GM19324 (cell line): ENCODE data around the gene HESX1.

Experiments
- ATAC-seq: cut with Tn5 transposase; IDR thresholded peaks from one replicate; pipeline ENCODE4 v1.9.1; 2021; ENCODE audit warnings: mild to moderate bottlenecking, moderate library complexity; ENCODE audit not compliant: unreplicated experiment, low FRiP score

The HESX1 gene

DNA sequence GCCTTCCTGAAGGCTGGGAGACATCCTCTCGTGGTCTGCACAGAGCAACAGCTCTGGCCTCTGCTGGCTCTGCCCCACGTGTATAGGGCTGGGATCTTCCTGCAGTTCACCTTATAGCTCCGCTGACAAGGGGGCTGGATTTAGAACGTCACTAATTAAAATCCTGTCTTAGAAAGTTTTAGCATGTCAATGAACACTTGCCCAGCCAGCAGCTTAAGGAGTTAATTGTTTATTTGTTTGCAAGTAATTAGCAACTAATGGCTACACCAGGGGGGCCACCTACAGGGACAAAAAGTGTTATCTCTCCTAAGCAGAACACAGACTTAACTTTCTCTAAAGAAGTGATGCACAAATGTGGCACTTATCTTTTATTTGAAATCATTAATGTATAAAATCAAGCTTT lies at the start of gene HESX1:
TSS of gene HESX1 (minus strand) at position 84 of the 403 bp plus-strand sequence. CDS start at position 24, 60 bp downstream.
- no peak for ATAC-seq

DNA sequence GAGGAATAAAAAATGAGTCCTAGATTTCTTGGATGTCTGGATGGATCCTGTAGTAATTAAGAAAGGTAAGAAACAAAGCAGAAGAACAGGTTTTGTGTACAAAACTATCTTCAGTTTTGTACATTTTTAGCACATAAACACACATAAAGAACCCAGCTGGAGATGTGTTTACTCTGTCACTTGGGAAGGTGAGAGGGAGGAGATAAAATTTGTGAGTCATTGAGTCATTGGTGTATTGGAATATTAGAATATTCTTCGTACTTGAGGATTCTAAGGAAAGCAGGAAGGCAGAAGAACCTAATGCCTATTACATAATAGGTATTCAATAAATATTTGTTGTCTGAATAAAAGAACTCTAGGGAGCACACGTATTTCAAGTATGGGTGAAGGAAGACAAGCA lies 45.2 kb upstream of the HESX1 start:
- ATAC-seq: no peak

DNA sequence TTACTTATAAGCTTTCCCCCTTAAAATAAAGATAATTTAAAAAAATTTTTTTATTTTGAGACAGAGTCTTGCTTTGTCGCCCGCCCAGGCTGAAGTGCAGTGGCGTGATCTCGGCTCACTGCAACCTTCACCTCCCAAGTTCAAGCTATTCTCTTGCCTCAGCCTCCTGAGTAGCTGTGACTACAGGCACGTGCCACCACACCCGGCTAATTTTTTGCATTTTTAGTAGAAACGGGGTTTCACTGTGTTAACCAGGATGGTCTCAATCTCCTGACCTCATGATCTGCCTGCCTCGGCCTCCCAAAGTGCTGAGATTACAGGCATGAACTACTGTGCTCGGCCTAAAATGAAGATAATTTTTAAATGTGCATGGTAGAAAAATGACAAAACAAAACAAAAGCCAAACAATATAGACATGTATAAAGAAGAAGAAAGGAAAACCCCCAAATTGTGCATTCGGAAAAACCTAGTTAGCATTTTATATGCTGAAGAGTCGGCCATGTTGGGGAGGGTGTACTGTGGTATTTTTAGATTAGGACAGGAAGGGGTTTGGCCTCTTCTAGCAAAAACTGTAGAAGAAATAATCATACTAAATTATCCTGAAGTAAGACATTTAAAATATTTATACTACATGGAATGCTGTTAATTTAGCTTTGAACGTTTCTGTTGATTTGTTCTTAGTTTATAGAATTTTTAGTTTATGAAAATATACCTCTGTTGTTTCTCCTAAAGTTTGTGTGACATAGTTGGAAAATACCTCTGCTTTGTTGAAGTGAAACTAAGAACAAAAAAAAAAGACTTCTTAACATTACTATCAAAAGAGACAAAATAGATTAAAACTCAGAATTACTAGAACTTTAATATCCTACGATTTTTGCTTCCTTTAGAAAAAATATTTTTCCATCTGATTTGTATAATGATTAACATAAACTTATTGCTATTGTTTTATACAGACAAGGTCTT lies 35.1 kb upstream of the HESX1 start:
- ATAC-seq: no peak

- ATAC-seq: no peak
Measured at GRCh38 chr3:57233799-57234198, 34.0 kb upstream of the HESX1 start.

- no peak for ATAC-seq
Measured at GRCh38 chr3:57230006-57230405, 30.2 kb upstream of the HESX1 start.

GRCh38 chr3:57227930-57228751 lies 28.4 kb upstream of the HESX1 start:
- ATAC-seq: peak; percentile 60

GRCh38 chr3:57227204-57227929 lies 27.6 kb upstream of the HESX1 start, which contains the start of gene APPL1:
Gene APPL1, plus strand, starts transcription at chr3:57227729. Its CDS starts 155 bp downstream, at chr3:57227884.
- peak; percentile 96 for ATAC-seq

- no peak for ATAC-seq
Measured at GRCh38 chr3:57226176-57226575, 26.4 kb upstream of the HESX1 start.

GRCh38 chr3:57224856-57225255 lies 25.1 kb upstream of the HESX1 start:
- no peak for ATAC-seq

DNA sequence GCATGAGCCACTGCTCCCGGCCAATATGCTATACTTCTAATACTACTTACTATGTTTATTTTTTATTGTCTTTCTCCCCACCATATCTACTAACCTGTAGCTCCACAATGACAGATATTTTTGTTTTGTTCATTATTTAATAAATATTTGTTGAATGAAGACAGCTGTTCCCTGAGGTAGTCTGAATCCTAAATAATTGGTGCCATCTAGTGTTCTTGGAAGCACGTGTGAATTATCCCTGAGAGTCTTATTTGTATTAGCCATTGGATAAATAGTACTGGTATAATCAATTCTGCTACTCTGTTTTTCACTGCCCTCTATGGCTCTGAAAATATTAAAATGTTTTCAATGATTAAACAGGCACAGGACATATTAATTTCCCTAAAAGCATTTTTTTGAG lies 22.1 kb upstream of the HESX1 start:
- no peak for ATAC-seq

GRCh38 chr3:57206423-57206822 lies 6.6 kb upstream of the HESX1 start:
- ATAC-seq: no peak

GRCh38 chr3:57194641-57195040 lies 5.1 kb downstream of the HESX1 start:
- no peak for ATAC-seq

GRCh38 chr3:57192028-57192427 lies 7.8 kb downstream of the HESX1 start:
- ATAC-seq: no peak

- no peak for ATAC-seq
Measured at GRCh38 chr3:57184526-57184925, 15.3 kb downstream of the HESX1 start.

- ATAC-seq: no peak
Measured at GRCh38 chr3:57179580-57180410, 20.0 kb downstream of the HESX1 start.

- no peak for ATAC-seq
Measured at GRCh38 chr3:57176045-57176444, 23.7 kb downstream of the HESX1 start.

GRCh38 chr3:57173687-57174086 lies 26.1 kb downstream of the HESX1 start:
- no peak for ATAC-seq

GRCh38 chr3:57170946-57171345 lies 28.8 kb downstream of the HESX1 start:
- ATAC-seq: no peak

DNA sequence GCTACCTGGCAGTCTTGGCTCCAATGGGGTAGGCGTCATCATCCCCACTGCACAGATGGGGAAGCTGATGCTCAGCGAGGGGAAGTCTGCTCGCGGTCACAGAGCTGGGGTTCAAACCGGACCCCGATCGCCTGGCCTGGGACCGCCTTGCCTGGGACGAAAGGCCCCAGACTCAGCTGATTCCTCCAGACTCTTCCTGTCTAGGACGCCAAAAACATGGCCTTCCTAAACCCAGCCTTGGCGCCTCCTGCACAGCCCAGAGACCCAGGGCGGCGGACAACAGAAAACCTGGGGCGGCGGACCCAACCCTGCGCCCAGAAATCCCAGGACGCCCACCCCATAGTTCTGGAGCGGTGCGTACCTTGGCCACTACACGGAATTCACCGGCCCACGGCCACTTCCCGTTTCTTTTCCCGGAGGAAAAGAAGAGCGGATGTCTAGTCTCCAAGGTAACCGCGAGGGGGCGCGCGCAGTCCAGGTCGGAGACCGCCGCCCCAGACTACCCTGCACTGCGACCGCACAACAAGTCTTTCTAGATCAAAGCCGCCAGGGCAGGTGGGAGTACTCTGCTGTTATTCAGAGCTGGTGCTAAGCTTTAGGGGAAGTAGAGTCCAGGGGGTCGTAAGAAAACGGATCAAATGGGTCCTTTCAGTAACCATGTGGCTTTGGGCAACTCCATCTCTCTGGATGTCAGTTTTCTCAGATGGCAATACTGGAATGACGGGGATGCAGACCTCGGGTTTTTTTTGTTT lies 29.7 kb downstream of the HESX1 start:
- ATAC-seq: no peak
